NCI-H1048 (cell line): ENCODE measurements around the gene UBE2N.
"Not testable (repeated sequence)": the region's sequence is repeated elsewhere in the genome, so short reads cannot be mapped to it uniquely, and the experiment has no call there.

Experiments used
- DNase-seq: peaks from one replicate; lab custom pipeline; 2025; lab: John Stamatoyannopoulos, UW

UBE2N gene

DNA sequence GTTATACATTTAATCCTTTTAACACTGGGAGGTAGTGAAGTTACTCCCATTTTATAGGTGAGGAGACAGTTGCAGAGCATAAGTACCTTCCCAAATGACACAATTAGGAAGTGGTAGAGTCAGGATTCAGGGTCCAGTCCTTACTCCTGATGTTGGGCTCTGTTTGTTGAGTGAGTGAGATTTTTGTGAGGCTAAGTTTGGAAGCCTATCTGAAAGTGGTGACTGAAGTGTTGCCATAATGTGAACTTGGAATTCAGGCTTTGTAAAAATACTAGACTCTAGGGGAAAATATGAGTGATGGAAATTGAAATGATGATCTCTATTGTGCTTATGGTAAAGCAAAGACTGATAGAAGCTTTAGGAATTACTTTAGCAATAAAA lies 61.8 kb downstream of the UBE2N start:
- no peak for DNase-seq

DNA sequence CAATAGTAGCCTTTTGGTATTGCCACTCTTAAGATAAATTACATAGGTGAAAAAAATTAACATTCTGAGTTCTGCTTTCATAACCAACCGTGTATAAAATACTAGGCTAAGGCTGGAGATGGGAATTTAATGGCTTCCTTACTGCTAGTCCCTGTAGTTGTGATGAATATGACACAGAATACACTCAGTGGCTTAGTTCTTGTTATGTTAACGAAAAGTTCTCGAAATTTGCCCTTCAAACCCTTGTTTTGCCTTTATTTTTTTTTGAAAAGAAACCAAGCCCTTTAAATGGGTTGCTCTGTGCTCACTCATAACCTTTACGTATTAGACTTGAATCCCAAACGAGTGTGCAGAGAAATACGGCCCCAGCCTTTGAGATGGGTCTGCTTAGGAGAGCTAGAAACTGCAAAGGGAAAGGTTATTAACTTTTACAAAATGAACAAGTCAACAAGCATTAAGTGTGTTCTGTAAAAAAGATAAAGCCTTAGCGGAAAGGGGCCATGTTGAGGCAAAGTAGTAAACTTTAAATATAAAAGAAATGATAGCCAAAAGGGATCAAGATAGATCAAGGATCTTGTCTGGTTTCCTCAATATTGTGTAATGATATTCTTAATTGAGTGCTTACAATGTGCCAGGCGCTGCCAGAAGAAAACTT lies 62.3 kb downstream of the UBE2N start:
- DNase-seq: no peak

DNA sequence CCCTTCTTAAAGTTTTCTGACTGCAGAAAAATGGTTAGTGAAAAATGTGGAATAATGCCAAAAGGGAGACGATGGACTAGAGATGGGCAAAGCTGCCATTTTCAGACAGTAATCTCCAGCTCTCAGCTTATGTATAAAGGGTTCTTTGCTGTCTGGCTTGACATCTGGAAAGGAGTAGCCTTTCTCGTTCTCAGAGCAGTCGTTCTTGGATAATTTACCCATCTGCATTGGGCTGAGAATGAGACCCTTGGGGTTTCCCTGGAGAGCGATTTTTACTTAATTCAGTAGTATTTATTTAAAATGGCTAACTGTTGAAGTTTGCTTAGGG lies 62.8 kb downstream of the UBE2N start:
- DNase-seq: no peak

DNA sequence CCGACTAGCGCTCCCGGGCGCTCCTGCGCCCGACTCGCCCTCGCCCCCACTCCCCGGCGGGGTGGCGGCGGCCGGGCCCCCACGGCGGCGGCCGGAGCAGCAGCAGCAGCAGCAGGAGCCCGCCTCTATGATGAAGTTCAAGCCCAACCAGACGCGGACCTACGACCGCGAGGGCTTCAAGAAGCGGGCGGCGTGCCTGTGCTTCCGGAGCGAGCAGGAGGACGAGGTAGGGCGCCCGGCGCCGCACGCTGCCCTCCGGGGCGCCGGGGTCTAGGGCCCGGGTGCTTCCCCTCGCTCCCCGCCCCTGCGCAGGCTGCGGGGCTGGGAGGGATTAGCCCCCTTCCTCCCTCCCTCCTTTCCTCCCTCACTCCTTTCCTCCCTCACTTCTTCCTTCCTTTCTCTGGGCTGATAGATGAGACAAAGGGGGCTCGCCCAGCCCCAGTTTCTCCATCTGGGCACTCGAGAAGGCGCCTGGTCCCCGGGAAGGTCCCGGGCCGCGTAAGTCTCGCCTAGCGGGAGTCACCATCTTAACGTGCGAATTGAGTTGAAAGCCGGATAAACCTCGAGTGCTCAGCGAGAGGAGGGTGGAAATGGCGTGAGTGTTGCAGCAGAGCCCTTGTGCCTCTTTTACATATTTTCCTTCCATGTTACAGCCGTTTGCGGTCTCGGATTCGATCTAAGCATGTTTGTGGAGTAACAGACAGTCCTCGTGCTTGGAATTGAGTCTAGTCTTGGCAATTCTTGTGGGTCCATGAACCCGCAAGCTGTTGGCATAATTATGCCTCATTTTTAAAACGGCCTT lies 63.4 kb downstream of the UBE2N start:
- DNase-seq: not testable (repeated sequence)

DNA sequence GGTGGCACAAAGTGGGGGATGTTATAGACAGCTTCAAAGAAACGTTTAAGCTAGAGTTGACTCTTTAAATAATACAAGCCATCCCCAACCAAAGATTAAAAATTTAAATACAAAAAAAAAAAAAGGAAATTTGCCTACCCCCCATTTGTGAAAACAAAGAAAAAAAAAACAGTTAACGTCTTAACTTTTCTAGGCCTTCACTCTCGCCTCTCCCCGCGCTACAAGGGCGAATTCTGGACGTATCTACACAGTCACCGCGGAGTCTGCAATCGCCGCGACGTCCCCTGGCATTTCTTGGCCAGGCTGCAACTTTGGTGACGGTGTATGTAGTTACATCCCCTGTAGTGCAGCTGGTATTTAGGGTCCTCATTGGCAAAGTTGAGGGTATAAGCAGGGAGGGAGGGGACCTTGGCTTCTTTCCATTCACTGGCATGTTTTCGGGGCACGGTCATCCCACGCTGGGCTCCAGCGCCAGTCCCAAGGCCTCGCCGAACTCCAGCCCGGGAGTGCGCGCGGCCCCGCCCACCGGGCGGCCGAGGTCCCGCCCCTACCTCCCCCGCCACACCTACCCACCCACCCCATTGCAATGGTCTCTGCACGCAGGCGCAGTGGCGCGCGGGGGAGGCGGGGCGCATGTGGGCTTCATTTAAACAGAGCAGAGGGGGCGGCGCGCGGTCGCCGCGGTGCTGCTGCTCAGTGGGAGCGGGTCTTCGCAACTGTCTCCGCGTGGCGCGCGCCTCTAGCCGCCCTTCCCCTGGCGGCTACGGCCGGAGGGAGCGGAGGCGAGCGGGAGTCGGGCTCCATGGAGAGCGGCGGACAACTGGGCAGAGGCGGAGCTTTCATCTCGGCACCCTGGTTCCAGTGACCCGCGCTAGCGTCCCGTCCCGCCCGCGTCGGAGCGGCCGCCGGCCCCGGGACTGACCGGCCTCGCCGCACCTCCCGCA lies 64.2 kb downstream of the UBE2N start, which contains the start of gene NUDT4:
NUDT4 (plus strand) TSS at position 674 of the 944 bp plus-strand sequence. CDS start 398 bp downstream, outside the sequence.
- peak; percentile 85 for DNase-seq

DNA sequence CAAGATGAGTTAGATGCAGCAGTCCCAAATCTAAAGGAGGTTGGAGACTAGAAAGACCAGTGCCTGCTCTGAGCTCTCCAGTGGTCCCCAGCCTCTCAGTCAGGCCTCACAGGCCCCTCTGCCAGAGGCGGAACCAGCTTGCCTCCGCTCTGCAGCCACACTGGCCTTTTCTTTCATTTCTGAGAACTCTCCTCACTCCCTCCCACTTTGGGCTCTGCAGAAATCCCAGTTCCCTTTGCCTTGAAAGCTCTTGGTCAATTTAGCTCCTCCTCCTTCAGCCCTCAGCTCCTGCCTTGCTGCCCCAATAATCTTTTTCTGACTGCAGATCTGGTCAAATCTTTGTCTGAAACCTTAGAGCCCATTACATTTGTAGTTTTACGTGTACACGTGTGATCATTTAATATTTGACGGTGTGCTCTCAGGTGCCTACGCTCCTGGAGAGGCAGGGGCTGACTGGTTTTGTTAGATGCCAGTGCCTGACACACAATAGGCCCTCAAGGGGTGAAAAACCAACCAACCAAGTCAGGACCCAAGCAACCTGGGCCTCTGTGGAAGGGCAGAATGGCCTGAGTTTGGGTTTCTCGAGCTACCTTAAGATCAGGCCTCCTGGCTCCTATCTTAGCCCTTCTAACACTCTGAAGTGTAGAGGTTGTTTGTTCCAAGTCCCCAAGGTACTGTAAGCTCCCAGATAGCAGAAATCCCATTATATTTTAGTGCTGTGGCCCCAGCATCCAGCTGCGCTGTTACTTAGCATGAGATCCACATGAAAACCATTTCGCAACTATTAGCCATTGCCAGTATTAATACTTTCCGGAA lies 65.1 kb downstream of the UBE2N start:
- no peak for DNase-seq

DNA sequence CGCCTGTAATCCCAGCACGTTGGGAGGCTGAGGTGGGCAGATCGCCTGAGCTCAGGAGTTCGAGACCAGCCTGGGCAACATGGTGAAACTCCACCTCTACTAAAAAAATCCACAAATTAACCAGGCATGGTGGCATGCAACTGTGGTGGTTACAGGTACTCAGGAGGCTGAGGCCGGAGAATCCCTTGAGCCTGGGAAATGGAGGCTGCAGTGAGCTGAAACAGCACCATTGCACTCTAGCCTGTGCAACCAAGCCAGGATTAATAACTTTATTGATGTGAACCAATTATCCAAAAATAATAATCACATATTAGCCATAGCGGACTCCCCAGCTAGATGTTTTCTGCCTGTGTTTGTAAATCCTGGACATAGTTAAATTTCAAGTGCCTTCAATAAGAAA lies 65.8 kb downstream of the UBE2N start:
- DNase-seq: no peak

DNA sequence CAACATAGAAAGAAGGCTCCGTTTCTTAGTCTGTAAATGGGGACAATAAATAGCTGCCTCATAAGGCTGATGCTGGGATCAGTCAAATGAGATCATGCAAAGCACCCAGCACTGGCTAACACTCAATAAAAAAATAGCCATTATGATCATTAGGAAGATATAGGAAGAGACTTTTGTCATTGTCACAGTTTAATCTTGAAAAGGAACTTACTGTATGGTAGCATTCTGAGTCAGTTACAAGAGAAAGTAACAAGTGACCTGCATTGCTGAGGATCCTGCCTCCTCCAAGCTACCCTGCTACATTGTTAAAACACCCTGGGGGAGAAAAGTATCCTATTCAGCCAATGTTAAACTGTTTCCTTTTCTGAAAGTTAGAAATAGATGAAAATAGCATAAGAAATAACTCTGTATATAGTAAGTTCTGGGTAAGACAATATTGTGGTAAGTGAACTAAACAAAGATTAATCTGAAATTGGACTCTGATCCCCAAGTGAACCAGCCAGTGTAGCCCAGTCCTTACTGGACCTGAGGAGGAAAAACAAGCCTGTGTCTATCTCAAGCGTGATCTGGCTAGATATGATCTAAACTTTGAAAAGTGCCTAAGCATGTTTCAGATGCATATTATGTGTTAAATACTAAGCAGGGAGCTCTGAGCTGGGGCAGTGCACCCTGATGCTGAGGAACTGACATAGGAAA lies 67.6 kb downstream of the UBE2N start:
- DNase-seq: no peak

DNA sequence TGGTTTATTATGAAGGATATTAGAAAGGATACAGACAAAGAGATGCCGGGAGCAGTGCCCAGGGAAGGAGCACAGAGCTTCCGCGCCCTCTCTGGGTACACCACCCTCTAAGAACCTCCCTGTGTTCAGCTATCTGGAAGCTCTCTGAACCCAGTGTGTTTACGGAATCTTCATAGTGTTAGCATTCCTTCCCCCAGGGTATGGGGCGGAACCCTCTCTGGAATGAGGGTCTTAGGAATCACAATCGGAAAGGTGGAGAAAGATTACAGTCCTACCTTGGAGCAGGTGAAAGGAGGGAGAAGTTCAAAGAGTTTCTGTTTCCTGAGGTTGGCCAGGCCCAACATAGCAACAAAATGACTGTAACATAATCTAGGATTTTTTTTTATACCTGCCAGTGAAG lies 70.8 kb downstream of the UBE2N start:
- no peak for DNase-seq

DNA sequence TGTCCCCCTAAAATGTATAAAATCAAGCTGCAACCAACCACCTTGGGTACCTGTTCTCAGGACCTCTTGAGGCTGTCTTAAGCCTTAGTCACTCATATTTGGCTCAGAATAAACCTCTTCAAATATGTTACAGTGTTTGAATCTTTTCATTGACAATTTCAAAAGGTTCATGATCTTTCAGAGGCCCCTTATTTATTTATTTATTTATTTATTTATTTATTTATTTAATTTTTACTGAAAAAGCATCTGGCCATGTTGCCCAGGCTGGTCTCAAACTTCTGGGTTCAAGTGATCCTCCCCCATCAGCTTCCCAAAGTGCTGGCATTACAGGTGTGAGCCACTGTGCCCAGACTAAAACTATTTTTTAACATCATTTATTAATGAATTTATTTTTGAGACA lies 72.2 kb downstream of the UBE2N start:
- DNase-seq: no peak

DNA sequence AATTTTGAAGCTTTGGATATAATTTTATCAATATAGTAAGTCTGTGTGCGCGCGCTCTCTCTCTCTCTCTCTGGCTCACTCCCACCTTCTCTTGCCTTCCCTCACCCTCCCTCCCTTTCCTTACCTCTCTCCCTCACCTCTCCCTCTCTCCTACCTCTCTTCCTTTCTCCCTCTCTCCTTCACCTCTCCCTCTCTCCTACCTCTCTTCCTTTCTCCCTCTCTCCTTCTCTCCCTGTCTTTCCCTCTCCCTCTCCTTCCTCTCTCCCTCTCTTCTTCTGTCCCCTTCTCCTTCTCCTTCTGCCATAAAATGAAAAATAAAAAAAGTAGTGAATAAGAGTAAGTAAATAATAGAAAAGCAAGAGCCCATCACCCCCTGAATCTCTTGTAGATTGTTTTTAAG lies 73.0 kb downstream of the UBE2N start:
- no peak for DNase-seq

DNA sequence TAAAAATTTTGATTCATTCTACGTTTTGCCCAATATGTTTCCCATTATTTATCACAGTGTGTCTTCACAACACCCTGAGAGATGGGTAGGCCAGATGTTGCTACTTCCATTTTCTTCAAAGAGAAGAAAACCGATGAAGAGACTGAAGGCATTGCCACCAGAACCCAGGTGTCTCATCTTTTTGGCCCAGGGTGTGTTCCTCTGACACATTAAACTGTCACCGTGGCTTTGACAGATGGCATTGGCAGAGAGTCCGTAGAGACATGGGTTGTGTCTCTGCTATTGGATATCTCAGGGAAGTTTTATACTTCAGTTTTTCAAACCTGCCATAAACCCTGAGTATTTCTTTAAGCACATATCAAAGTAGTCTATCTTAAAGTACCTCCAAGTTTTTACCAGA lies 75.3 kb downstream of the UBE2N start:
- no peak for DNase-seq

DNA sequence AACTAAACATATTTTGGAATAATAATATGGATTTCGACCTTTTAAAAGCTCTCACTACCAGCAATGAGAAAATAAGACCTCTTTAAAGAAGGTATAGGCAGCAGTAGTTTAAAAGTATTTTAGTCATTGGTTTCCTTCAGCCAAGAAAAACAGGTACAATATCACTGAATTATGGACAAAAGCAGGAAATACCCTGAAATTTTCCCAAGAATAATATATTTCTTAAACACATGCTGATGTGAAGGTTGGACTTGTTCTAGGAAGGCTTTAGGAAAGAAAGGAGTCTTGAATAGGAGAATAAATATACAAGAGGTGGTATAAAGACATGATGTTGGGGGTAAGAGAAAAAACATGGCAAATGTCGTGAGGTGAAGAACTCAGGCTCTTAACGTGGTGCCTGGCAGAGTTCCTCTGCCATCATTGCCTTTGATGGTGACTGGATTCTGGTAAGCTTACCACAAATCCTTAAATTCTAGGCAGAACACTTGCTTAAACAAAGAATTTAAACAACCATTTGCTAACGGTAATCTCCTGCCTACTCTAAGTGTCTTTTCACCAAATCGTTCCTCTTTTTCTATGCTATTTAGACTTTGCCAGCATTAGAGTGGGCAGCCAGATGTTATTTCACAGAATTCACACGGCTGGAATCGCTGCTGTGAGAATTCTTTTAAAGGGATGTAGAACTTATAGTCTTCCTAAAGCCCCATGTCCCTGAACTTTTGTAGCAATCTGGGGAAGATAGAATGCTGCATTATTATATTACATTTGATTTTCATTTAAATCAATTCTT lies 75.9 kb downstream of the UBE2N start:
- no peak for DNase-seq

DNA sequence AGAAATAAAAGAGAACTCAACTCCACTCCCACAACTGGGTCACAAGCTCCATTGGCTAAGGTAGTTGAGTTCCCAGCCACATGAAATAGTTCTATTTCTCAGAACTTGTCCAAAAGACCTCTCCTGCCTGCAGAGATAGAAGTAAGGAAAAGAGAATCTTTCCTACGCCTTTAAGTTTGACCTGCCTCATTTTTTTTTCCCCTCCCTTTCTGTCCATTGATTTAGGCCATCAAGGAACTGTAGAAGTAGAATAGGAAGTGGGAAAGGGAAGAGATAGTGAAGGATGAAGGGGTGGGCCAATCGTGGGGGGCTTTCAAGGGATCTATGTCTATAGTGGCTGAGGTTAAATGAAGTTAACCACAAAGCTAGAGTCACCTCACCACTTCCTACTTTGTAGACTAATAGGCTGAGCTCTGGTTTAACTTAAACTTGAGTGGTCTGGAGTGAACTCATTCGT lies 77.9 kb downstream of the UBE2N start:
- DNase-seq: no peak

DNA sequence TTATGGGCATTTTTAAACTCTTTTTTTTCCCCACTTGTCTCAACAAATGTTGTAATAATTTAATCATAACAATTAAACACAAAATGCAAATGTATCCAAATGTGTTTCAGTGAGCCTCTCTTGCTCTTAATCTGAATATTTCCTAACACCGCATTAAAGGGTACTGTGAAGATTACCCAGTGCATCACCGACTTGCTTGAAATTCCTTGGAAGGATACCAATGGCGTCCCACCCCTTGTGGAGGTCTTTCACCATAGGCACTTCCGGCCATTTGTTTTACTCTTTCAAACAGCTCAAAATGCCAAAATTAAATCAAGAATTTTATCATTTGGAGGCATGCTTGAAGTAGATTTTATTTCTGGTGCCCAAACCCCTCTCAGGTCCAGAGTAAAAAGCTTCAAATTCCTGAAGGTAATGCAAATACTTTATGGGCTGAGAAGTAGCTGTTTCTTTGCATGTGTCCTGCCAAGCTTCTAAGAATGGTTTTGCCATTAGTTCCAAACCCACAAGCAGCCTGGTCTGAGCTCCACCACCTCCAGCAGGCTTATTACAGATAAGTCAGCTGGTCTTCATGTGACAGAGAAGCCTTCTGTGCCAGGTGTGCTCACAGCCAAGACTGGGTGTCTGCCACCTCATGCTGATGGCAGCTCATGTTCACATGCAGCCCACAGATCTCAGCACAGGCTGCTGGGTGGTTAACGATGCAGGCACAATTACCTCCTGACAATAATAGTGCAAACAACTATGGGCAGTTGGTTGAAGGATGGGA lies 80.4 kb downstream of the UBE2N start:
- DNase-seq: no peak

DNA sequence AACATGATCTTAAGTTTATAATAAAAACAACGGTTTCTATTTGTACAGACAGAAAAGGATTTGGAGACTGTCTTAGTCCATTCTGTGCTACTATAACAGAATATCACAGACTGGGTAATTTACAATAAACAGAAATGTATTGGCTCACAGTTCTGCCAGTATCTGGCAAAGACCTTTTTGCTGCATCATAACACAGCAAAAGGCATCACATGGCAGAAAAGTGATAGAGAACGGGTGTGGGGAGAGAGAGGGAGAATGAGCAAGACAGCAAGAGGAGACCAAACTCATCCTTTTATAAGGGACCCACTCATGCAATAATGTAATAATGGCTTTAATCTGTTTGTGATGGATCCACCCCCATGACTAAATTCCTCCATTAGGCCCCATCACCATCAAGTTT lies 81.1 kb downstream of the UBE2N start:
- no peak for DNase-seq

DNA sequence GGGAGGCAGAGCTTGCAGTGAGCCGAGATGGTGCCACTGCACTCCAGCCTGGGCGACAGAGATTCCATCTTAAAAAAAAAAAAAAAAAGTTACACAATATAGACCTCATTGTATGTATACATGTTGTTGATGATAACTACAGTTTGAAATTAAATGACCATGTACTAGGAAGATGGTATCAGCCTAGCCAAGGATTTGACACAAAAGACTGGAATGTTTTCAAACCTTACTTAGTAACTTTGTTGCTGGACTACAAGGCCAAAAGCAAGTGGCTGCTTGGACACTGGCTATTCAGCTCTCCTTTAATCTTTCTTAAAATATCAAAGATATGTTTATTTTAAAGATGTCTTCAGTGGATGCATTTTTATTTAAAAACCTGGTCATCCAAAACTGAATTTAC lies 82.9 kb downstream of the UBE2N start:
- no peak for DNase-seq

DNA sequence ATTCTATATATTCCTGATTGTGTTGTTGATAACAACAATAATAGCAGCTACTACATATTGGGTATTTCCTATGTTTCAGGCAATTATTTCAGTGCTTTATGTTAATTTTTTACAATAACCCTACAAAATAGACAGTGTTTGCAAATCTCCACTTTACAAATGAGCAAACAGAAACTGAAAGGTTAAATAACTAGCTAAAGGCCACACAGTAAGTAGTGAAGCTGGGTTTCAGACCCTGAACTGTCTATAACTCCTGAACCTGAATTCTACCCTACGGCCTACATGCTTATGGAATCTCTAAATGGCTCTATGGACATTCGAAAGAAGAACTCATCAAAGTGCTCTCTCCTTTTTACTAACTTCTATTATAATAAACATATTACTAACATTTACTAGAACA lies 83.7 kb downstream of the UBE2N start:
- no peak for DNase-seq

DNA sequence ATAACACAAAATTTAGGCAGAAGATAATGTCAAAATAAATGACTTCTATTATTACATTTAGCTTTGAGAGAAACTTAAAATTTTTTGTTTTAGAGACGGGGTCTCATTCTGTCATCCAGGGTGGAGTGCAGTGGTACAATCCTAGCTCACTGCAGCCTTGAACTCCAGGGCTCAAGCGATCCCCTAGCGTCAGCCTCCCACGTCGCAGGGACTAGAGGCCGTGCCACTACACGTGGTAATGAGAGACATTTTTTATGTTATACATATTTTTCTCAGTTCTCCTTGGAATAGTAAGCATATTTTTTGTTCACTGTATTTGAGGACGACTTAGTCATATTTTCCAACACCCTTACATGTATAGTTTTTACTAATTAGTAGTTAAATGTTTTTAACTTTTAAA lies 85.5 kb downstream of the UBE2N start:
- DNase-seq: no peak
